H1 (cell line): ENCODE measurements around the gene DOK6. TPM values are rescaled to one million over a fixed set of nuclear protein-coding genes. Genes with fewer than 3 reads are reported as not detected.

Experiments
- CTCF ChIA-PET: fragments of 300-600 bp; sonication (Branson Sonifier 250); formaldehyde crosslinking; loops from one replicate; lab custom pipeline; 2021; ENCODE audit not compliant: partially characterized antibody; lab: Charles Lee
- POLR2A ChIA-PET: fragments of 300-600 bp; sonication (Branson Sonifier 250); formaldehyde crosslinking; loops from one replicate; lab custom pipeline; 2021; ENCODE audit warnings: inconsistent platforms; ENCODE audit not compliant: partially characterized antibody; lab: Charles Lee
- DNase-seq, 2 experiments: peaks; one replicate each; pipeline versions ENCODE4 v3.0.0 to v3.0.0-alpha.2; 2010 to 2022; ENCODE audit warnings: low spot score in 2 of 2, low read depth in 1 of 2, mixed read lengths in 1 of 2
- FAIRE-seq: peaks from 2 replicates; lab custom pipeline; 2011; peaks lifted over from hg19 to GRCh38; lab: Jason Lieb, UNC
- H2AFZ ChIP-seq: 2 replicates; pipeline ENCODE4 v1.8.1; 2012; ENCODE audit warnings: low read length, inconsistent platforms
- H2AK5ac ChIP-seq: 2 replicates; pipeline ENCODE4 v1.6.1; 2013; ENCODE audit warnings: low read depth, low read length
- H2BK120ac ChIP-seq: replicated peaks from 2 replicates; pipeline ENCODE3; 2013; ENCODE audit warnings: low read depth, low read length, inconsistent platforms
- H2BK12ac ChIP-seq: 2 replicates; pipeline ENCODE4 v1.6.1; 2013; ENCODE audit warnings: low read depth, low read length
- H2BK15ac ChIP-seq: 2 replicates; pipeline ENCODE4 v1.6.1; 2013; ENCODE audit warnings: low read length
- H2BK20ac ChIP-seq: 2 replicates; pipeline ENCODE4 v1.6.1; 2013; ENCODE audit warnings: low read length
- H2BK5ac ChIP-seq: 2 replicates; pipeline ENCODE4 v1.6.1; 2013; ENCODE audit warnings: low read depth, low read length
- H3K14ac ChIP-seq: 2 replicates; pipeline ENCODE4 v1.6.1; 2013; ENCODE audit warnings: inconsistent platforms; ENCODE audit not compliant: insufficient read length
- H3K18ac ChIP-seq: 2 replicates; pipeline ENCODE4 v1.6.1; 2013; ENCODE audit warnings: low read length; ENCODE audit errors: extremely low read depth
- H3K23ac ChIP-seq: 2 replicates; pipeline ENCODE4 v1.6.1; 2013; ENCODE audit warnings: inconsistent platforms; ENCODE audit not compliant: insufficient read length
- H3K23me2 ChIP-seq: 2 replicates; pipeline ENCODE4 v1.6.1; 2013; ENCODE audit warnings: low read depth, low read length
- H3K27ac ChIP-seq: 2 replicates; pipeline ENCODE4 v1.6.1; 2011; ENCODE audit warnings: low read depth, low read length, inconsistent platforms
- H3K27me3 ChIP-seq, 4 experiments: replicated peaks in 1 of 4; 1 replicate in 1 of 4; 2 replicates in 3 of 4; pipeline versions ENCODE4 v1.6.1 to v1.8.1; 2011 to 2013; ENCODE audit warnings: low read length in 3 of 4, mild to moderate bottlenecking in 3 of 4, inconsistent platforms in 2 of 4, mixed read lengths in 2 of 4, moderate library complexity in 1 of 4; ENCODE audit not compliant: control insufficient read depth in 3 of 4, insufficient read depth in 3 of 4; ENCODE audit errors: extremely low read depth in 1 of 4
- H3K36me3 ChIP-seq, 4 experiments: 2 replicates each; pipeline versions ENCODE4 v1.6.1 to v1.8.1; 2011 to 2013; ENCODE audit warnings: mild to moderate bottlenecking in 4 of 4, low read length in 3 of 4, moderate library complexity in 2 of 4, control low read depth in 1 of 4, inconsistent platforms in 1 of 4; ENCODE audit not compliant: insufficient read depth in 4 of 4, control insufficient read depth in 2 of 4
- H3K4ac ChIP-seq: replicated peaks from 2 replicates; pipeline ENCODE3; 2013; ENCODE audit warnings: low read length, low read depth, mixed read lengths, inconsistent platforms; ENCODE audit not compliant: insufficient read length
- H3K4me1 ChIP-seq, 4 experiments: replicated peaks in 1 of 4; 1 replicate in 1 of 4; 2 replicates in 3 of 4; pipeline versions ENCODE4 v1.6.1 to v1.8.1; 2011 to 2013; ENCODE audit warnings: low read length in 3 of 4, inconsistent platforms in 2 of 4, mixed read lengths in 1 of 4; ENCODE audit not compliant: insufficient read depth in 4 of 4, control insufficient read depth in 3 of 4
- H3K4me2 ChIP-seq, 2 experiments: 2 replicates each; pipeline versions ENCODE4 v1.6.1 to v1.8.1; 2011 to 2013; ENCODE audit warnings: low read depth in 2 of 2, low read length in 2 of 2, control low read depth in 1 of 2, inconsistent platforms in 1 of 2, mild to moderate bottlenecking in 1 of 2; ENCODE audit not compliant: insufficient read depth in 1 of 2
- H3K4me3 ChIP-seq, 4 experiments: fragments of 200-600, 300-600 bp in 1 of 4; sonication (generic), shearing (Covaris generic), sonication (Bioruptor Twin) in 1 of 4; 2 replicates each; pipeline versions ENCODE4 v1.5.1 to v1.8.1; 2011 to 2016; ENCODE audit warnings: low read length in 4 of 4, low read depth in 3 of 4, control low read depth in 2 of 4, inconsistent platforms in 2 of 4, mild to moderate bottlenecking in 2 of 4, mixed read lengths in 1 of 4, moderate library complexity in 1 of 4; ENCODE audit not compliant: insufficient read depth in 2 of 4; ENCODE audit errors: extremely low read depth in 1 of 4
- H3K56ac ChIP-seq: replicated peaks from 2 replicates; pipeline ENCODE3; 2013; ENCODE audit warnings: low read depth, mild to moderate bottlenecking, mixed read lengths, low read length, inconsistent platforms; ENCODE audit not compliant: insufficient read length
- H3K79me1 ChIP-seq: 2 replicates; pipeline ENCODE4 v1.6.1; 2013; ENCODE audit warnings: low read depth, low read length, control low read depth
- H3K79me2 ChIP-seq, 2 experiments: 2 replicates each; pipeline versions ENCODE4 v1.6.1 to v1.8.1; 2012 to 2013; ENCODE audit warnings: low read length in 2 of 2, mild to moderate bottlenecking in 2 of 2, inconsistent platforms in 1 of 2; ENCODE audit not compliant: insufficient read depth in 2 of 2, control insufficient read depth in 1 of 2
- H3K9ac ChIP-seq, 4 experiments: replicated peaks in 1 of 4; 1 replicate in 1 of 4; 2 replicates in 3 of 4; pipeline versions ENCODE4 v1.6.1 to v1.8.1; 2011 to 2013; ENCODE audit warnings: low read depth in 3 of 4, low read length in 3 of 4, control low read depth in 2 of 4, mild to moderate bottlenecking in 2 of 4, moderate library complexity in 2 of 4, inconsistent platforms in 1 of 4; ENCODE audit errors: extremely low read depth in 1 of 4
- H3K9me3 ChIP-seq, 2 experiments: 2 replicates each; pipeline versions ENCODE4 v1.6.1 to v1.8.1; 2012 to 2013; ENCODE audit warnings: mild to moderate bottlenecking in 2 of 2, moderate library complexity in 2 of 2, control low read depth in 1 of 2, inconsistent platforms in 1 of 2, low read depth in 1 of 2, low read length in 1 of 2, mixed read lengths in 1 of 2; ENCODE audit not compliant: insufficient read depth in 2 of 2
- H4K20me1 ChIP-seq, 2 experiments: replicated peaks in 1 of 2; 2 replicates each; pipeline versions ENCODE3 to v1.8.1; 2011 to 2013; ENCODE audit warnings: inconsistent platforms in 2 of 2, low read length in 2 of 2, mild to moderate bottlenecking in 1 of 2; ENCODE audit not compliant: insufficient read depth in 2 of 2, control insufficient read depth in 1 of 2
- H4K5ac ChIP-seq: 2 replicates; pipeline ENCODE4 v1.6.1; 2013; ENCODE audit warnings: low read length, low read depth, mixed read lengths, inconsistent platforms; ENCODE audit not compliant: insufficient read length
- H4K8ac ChIP-seq: 2 replicates; pipeline ENCODE4 v1.8.0; 2013; ENCODE audit warnings: mild to moderate bottlenecking, moderate library complexity, low read length, inconsistent platforms; ENCODE audit not compliant: insufficient read depth; ENCODE audit errors: extremely low read depth
- H4K91ac ChIP-seq: replicated peaks from 2 replicates; pipeline ENCODE3; 2013; ENCODE audit warnings: low read length, mixed read lengths, inconsistent platforms; ENCODE audit not compliant: insufficient read length
- BACH1 ChIP-seq: IDR thresholded peaks from 2 replicates; pipeline ENCODE4 v1.6.1; 2012; ENCODE audit warnings: low read length, improper control_type of control experiment
- CEBPB ChIP-seq: IDR thresholded peaks from 2 replicates; pipeline ENCODE4 v1.6.1; 2012; ENCODE audit warnings: low read depth, low read length
- FOSL1 ChIP-seq: IDR thresholded peaks from 2 replicates; pipeline ENCODE4 v1.6.1; 2011; ENCODE audit warnings: mild to moderate bottlenecking, low read depth, low read length, moderate library complexity; ENCODE audit not compliant: insufficient read depth
- GABPA ChIP-seq: IDR thresholded peaks from 2 replicates; pipeline ENCODE4 v1.6.1; 2011; ENCODE audit warnings: mild to moderate bottlenecking, low read length, moderate library complexity, borderline replicate concordance; ENCODE audit not compliant: insufficient read depth
- MAFK ChIP-seq: IDR thresholded peaks from 2 replicates; pipeline ENCODE4 v1.6.1; 2012; ENCODE audit warnings: low read depth, mild to moderate bottlenecking, improper control_type of control experiment, low read length
- NRF1 ChIP-seq: IDR thresholded peaks from 2 replicates; pipeline ENCODE4 v1.6.1; 2011; ENCODE audit warnings: mild to moderate bottlenecking, low read depth, low read length, improper control_type of control experiment
- RXRA ChIP-seq: IDR thresholded peaks from 2 replicates; pipeline ENCODE4 v1.6.1; 2011; ENCODE audit warnings: low read depth, mild to moderate bottlenecking, low read length, moderate library complexity; ENCODE audit not compliant: insufficient read depth
- SIX5 ChIP-seq: IDR thresholded peaks from 2 replicates; pipeline ENCODE4 v1.6.1; 2011; ENCODE audit warnings: mild to moderate bottlenecking, low read depth, low read length
- SP2 ChIP-seq: IDR thresholded peaks from 2 replicates; pipeline ENCODE4 v1.6.1; 2012; ENCODE audit warnings: mild to moderate bottlenecking, low read length, inconsistent platforms
- SP4 ChIP-seq: IDR thresholded peaks from 2 replicates; pipeline ENCODE4 v1.6.1; 2012; ENCODE audit warnings: low read length, inconsistent platforms
- TBP ChIP-seq: IDR thresholded peaks from 2 replicates; pipeline ENCODE4 v1.6.1; 2011; ENCODE audit warnings: low read depth, low read length, improper control_type of control experiment
- WGBS, 2 experiments: shearing (Covaris generic) in 1 of 2; methylation state at CpG; one replicate each; pipeline versions ENCODE4 v1.1.6 to v1.1.7; 2013 to 2015; ENCODE audit warnings: low lambda C conversion rate in 2 of 2, mixed read lengths in 2 of 2, inconsistent platforms in 1 of 2, low coverage in 1 of 2, missing lambda C conversion rate in 1 of 2; ENCODE audit not compliant: insufficient replicate concordance in 2 of 2, insufficient coverage in 1 of 2, insufficient read length in 1 of 2; ENCODE audit errors: extremely low coverage in 1 of 2, missing lambda C conversion rate in 1 of 2; 5-methylcytosine and 5-hydroxymethylcytosine counted together
- polyA plus RNA-seq, 7 experiments: library from polyadenylated mRNA; depleted of rRNA in 3 of 7; stranded (reverse) in 5 of 7; unstranded in 2 of 7; fragments of >200 nt in 5 of 7; fragments of 200-250 nt in 2 of 7; gene quantifications; 1 replicate in 5 of 7; 2 replicates in 1 of 7; 4 replicates in 1 of 7; pipeline versions ENCODE4 v1.2.1 to v1.2.3, GENCODE V29; 2011 to 2013; ENCODE audit warnings: missing spikeins in 2 of 7, mixed read lengths in 2 of 7
- total RNA-seq: library from RNA; stranded (reverse); fragmentation: NEBNext Ultra II Directional; extraction: Animal tissue kit (Norgen Biotek cat#: 25700); gene quantifications from 2 replicates; pipeline ENCODE4 v1.2.1, GENCODE V29; 2021
- TF ChIP-seq, protein P1 (sequence below): IDR thresholded peaks from 2 replicates; pipeline ENCODE4 v1.6.1; 2012; ENCODE audit warnings: inconsistent platforms

DOK6 gene
- total and polyA plus RNA-seq, 2 of the 8 experiments (the other 6 are each of a cell fraction or from before 2014, with no cell fraction given), result 0.33 to 0.50 TPM

DNA sequence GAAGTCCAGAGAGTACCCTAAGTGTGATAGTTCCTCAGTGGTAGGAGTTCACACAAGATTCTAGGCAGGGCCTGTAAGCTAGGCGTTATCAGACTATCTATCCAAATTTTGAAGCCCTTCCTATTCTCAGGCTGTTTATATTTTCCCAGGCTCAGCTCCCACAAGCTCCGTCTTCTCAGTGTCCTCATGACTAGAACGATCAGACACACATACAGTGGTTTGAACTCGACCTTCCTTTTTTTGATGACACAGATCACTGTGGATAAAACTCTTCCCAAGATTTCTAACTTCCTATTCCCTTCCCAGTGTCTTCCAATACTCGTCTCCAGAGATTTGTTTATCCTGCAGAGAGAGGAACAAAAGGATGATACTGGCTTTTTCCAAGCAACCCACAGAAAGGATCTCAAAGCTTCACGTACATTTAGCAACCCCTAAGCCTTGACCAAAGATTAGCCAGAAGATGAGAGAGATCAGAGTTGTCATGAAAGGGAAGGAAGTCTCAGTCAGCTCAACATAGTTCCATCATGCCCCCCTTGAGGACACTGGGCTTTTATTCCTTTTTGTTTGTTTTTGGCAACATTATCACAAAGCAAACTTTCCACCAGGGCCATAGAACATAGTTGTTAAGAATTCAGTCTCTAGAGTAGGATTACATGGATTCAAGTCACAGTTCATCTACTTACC lies 42.3 kb upstream of the DOK6 start:
- H3K9ac ChIP-seq, result no peak overlapping the region
- no peaks in the 10 kb centered on the region for H4K20me1 ChIP-seq
- no peak overlapping the region for H2BK20ac ChIP-seq
- H2BK15ac ChIP-seq, result no peak overlapping the region
- H3K79me1 ChIP-seq, result no peaks in the 10 kb centered on the region
- no peak overlapping the region for H3K14ac ChIP-seq
- no peak overlapping the region for H3K18ac ChIP-seq
- H3K4me2 ChIP-seq, result no peak overlapping the region
- ChIA-PET POLR2A (no interaction called here), CTCF (no interaction called here)
- TF ChIP-seq SIX5 (no peak), BACH1 (no peak), FOSL1 (no peak), SP2 (no peak), MAFK (no peak), TBP (no peak), NRF1 (no peak), SP4 (no peak), CEBPB (no peak), GABPA (no peak), RXRA (no peak)
- TF ChIP-seq, protein P1, sequence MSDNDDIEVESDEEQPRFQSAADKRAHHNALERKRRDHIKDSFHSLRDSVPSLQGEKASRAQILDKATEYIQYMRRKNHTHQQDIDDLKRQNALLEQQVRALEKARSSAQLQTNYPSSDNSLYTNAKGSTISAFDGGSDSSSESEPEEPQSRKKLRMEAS, result no peak
- H3K27ac ChIP-seq, result no peak overlapping the region
- no peak overlapping the region for H4K5ac ChIP-seq
- WGBS, 2 experiments, result 87% methylated on average over 6 of the region's 6 CpGs; no CpG with 5 or more reads in 1 of the 2 experiments
- no peaks in the 10 kb centered on the region for H3K79me2 ChIP-seq
- no peak overlapping the region for H2BK12ac ChIP-seq
- H4K91ac ChIP-seq, result no peak overlapping the region
- H3K9me3 ChIP-seq, result peaks cover 8 to 12% of the 10 kb centered on the region in 2 experiments; a peak in 2 of 4 replicates
- no peaks in the 10 kb centered on the region for H3K36me3 ChIP-seq
- DNase-seq (no peak), FAIRE-seq (no peak)
- H4K8ac ChIP-seq, result no peak overlapping the region
- H3K27me3 ChIP-seq, result no peaks in the 10 kb centered on the region
- no peaks in the 10 kb centered on the region for H3K23me2 ChIP-seq
- H2BK5ac ChIP-seq, result no peak overlapping the region
- no peak overlapping the region for H3K4me3 ChIP-seq
- no peak overlapping the region for H3K23ac ChIP-seq
- no peak overlapping the region for H3K56ac ChIP-seq
- no peak overlapping the region for H2AFZ ChIP-seq
- H2BK120ac ChIP-seq, result no peak overlapping the region
- no peaks in the 10 kb centered on the region for H3K4me1 ChIP-seq
- no peak overlapping the region for H2AK5ac ChIP-seq
- H3K4ac ChIP-seq, result no peak overlapping the region
